Choroid plexus epithelial cell (primary cell): ENCODE data around the gene CNTN6.

ENCODE experiments used
- DNase-seq: peaks from one replicate; pipeline ENCODE4 v3.0.0-alpha.2; 2010; ENCODE audit warnings: low read depth
- H3K4me3 ChIP-seq: 2 replicates; pipeline ENCODE4 v1.5.1; 2011; ENCODE audit warnings: low read depth, mild to moderate bottlenecking, control low read depth, low read length, moderate library complexity
- CTCF ChIP-seq: conservative IDR thresholded peaks from 2 replicates; pipeline ENCODE4 v1.5.1; 2011; ENCODE audit warnings: low read depth, mild to moderate bottlenecking, control low read depth, inconsistent platforms, low read length, moderate library complexity

Gene CNTN6

GRCh38 chr3:1103525-1103924 lies 10.7 kb downstream of the CNTN6 start:
- no peak overlapping the region for H3K4me3 ChIP-seq
- peak; percentile 21 for TF ChIP-seq CTCF
- peak; percentile 15 for DNase-seq

GRCh38 chr3:1117843-1118473 lies 25.1 kb downstream of the CNTN6 start:
- no peak overlapping the region for H3K4me3 ChIP-seq
- DNase-seq: peak; percentile 77
- TF ChIP-seq CTCF: no peak

GRCh38 chr3:1131166-1131565 lies 38.3 kb downstream of the CNTN6 start:
- TF ChIP-seq CTCF: no peak
- no peak for DNase-seq
- no peak overlapping the region for H3K4me3 ChIP-seq

- no peak for TF ChIP-seq CTCF
- no peak for DNase-seq
- H3K4me3 ChIP-seq: no peak overlapping the region
These were observed 42.4 kb downstream of the CNTN6 start for GRCh38 chr3:1135194-1135593.

GRCh38 chr3:1138036-1138435 lies 45.2 kb downstream of the CNTN6 start:
- H3K4me3 ChIP-seq: no peak overlapping the region
- TF ChIP-seq CTCF: no peak

GRCh38 chr3:1139071-1139470 lies 46.2 kb downstream of the CNTN6 start:
- no peak overlapping the region for H3K4me3 ChIP-seq
- TF ChIP-seq CTCF: no peak
- DNase-seq: no peak

More at GRCh38 chr3:1138036-1138435, 45.2 kb downstream of the CNTN6 start:
- no peak for DNase-seq

GRCh38 chr3:1147326-1147725 lies 54.5 kb downstream of the CNTN6 start:
- no peak for TF ChIP-seq CTCF
- no peak overlapping the region for H3K4me3 ChIP-seq
- DNase-seq: no peak
